Subcutaneous adipose tissue (tissue), 4 donors: ENCODE results near the gene AGMO. TPM values are rescaled to one million over a fixed set of nuclear protein-coding genes. Genes with fewer than 3 reads are reported as not detected.

Source experiments
- CTCF ChIP-seq: fragments of 450-650 bp; IDR thresholded peaks from one replicate; pipeline ENCODE4 v1.5.1; 2016; ENCODE audit warnings: low read depth, mild to moderate bottlenecking, control low read depth, antibody characterized with exemption, moderate library complexity
- total RNA-seq, 4 donors: library from RNA; depleted of rRNA; stranded (reverse); fragments of >200 nt; gene quantifications; one replicate each; pipeline ENCODE4 v1.1.0, GENCODE V29; 2016

Gene AGMO
- total RNA-seq, 4 donors from 2014 or later, result 2.4 to 28.6 (median 10.2) TPM

GRCh38 chr7:15292138-15292537, 269.7 kb downstream of the AGMO start:
- no peak for TF ChIP-seq CTCF

DNA sequence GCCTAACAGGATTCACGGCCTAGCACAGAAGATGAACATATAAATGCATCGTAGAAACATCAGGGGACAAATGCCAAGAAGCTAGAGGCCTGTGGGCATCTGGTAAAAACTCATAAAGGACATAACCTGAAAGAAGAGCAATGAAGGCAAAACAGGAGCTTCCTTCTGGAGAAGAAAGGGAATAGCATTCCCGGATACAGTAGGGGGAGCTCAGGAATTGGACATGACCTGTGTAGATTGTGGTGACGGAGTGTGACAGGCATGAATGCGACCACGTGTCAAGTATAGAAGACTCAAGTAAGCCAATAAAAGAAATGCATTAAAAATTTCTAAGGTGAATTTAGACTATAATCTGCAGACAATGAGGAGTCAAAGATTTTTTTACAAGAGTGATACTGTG, 270.1 kb downstream of the AGMO start:
- TF ChIP-seq CTCF, result no peak

GRCh38 chr7:15288741-15289140, 273.1 kb downstream of the AGMO start:
- no peak for TF ChIP-seq CTCF

GRCh38 chr7:15284396-15284795, 277.4 kb downstream of the AGMO start:
- no peak for TF ChIP-seq CTCF

DNA sequence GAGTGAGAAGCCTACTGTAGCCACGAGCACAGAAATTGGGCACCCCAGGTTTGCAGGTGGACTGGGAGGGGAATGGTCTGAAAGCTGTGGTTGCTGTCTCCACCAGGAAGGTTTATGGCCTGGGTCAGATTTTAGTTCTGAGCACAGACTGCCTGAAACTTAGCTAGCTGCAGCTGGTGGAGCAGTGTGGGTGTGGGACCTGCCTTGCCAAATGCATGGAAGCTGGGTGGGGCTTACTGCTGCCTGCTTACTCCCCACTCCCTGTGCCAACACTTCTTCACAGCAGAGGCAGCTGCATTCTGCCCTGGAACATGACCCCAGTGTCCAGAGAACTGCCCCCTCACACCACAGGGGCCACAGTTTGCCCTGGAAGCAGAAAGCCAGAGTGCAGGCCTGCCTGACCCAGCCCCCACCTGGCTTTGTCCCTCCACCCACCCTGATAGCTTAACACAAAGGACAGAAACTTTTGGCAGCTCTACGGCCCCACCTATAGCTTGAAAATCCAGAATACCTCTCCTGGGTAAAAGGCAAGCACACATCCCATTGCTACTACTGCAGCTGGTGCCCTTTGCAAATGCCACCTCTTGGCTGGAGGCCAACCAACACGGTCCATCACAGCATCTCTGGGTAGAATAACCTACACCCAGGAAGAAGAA, 281.6 kb downstream of the AGMO start:
- TF ChIP-seq CTCF, result no peak

- TF ChIP-seq CTCF, result no peak
Observed at GRCh38 chr7:15279640-15280039, 282.2 kb downstream of the AGMO start.

GRCh38 chr7:15257689-15258088, 304.1 kb downstream of the AGMO start:
- no peak for TF ChIP-seq CTCF
